ENCODE results near the gene XPA. TPM values are rescaled to one million over a fixed set of nuclear protein-coding genes. Genes with fewer than 3 reads are reported as not detected.

XPA gene
- polyA plus RNA-seq, 3 donors = 2.9 to 15.8 (median 15.4) TPM

DNA sequence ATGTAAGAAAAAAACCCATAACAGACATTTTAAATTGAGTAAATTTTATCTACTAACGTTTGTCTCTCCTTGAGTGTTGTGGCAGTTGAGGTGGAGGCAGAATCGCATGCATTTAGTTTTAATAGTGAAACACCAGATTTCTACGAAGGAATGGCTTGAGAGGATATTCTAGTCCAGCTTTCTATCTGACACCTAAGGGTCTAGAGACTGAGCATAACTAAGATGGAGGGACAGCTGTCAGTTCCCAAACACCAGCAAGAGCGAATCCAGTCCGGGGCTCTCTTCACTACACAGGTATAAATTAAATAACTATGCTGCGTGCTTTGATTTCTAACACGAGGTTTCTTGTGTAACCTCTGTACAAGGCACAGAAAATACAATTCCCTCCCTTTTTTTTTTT, 62.1 kb downstream of the XPA start:
- no peaks in the 10 kb centered on the region for H3K9me3 ChIP-seq (replicated peaks in 1 of 2; ENCODE audit: control insufficient read depth in 1 of 2, insufficient read depth in 1 of 2, low read length in 2 of 2)
- no CpG with 5 or more reads among the region's 7 CpGs for WGBS (ENCODE audit: insufficient coverage)
- TF ChIP-seq, protein P1, sequence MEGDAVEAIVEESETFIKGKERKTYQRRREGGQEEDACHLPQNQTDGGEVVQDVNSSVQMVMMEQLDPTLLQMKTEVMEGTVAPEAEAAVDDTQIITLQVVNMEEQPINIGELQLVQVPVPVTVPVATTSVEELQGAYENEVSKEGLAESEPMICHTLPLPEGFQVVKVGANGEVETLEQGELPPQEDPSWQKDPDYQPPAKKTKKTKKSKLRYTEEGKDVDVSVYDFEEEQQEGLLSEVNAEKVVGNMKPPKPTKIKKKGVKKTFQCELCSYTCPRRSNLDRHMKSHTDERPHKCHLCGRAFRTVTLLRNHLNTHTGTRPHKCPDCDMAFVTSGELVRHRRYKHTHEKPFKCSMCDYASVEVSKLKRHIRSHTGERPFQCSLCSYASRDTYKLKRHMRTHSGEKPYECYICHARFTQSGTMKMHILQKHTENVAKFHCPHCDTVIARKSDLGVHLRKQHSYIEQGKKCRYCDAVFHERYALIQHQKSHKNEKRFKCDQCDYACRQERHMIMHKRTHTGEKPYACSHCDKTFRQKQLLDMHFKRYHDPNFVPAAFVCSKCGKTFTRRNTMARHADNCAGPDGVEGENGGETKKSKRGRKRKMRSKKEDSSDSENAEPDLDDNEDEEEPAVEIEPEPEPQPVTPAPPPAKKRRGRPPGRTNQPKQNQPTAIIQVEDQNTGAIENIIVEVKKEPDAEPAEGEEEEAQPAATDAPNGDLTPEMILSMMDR (IDR thresholded peaks at IDR 0.05) = no peak
- H3K36me3 Mint-ChIP-seq = peaks cover 9 to 17% of the 10 kb centered on the region in 2 donors
- H3K4me3 ChIP-seq (replicated peaks in 1 of 3; ENCODE audit: low read depth in 2 of 3, low read length in 3 of 3) = peak overlapping the region in 1 of 3 experiments; percentile 96
- peaks cover 80% of the 10 kb centered on the region for H3K79me2 ChIP-seq (ENCODE audit: insufficient read depth, low read length)
- H2AFZ ChIP-seq (ENCODE audit: insufficient read depth, low read depth, low read length, poor library complexity, severe bottlenecking) = peak overlapping the region; percentile 89
- H3K27ac ChIP-seq (ENCODE audit: low read depth in 1 of 2, low read length in 2 of 2) = peak overlapping the region in 1 of 2 donors; percentile 98
- no peak for DNase-seq
- H3K9ac ChIP-seq (ENCODE audit: insufficient read depth, low read length, poor library complexity, severe bottlenecking) = peak overlapping the region; percentile 89
- peaks cover 24 to 36% of the 10 kb centered on the region in 2 donors for H3K4me1 ChIP-seq (ENCODE audit: control insufficient read depth in 1 of 2, insufficient read depth in 2 of 2, low read length in 2 of 2)
- H3K27ac Mint-ChIP-seq = peak overlapping the region in 5 of 7 donors; percentile 4 to 100 (median 75)
- H3K9me3 Mint-ChIP-seq = no peaks in the 10 kb centered on the region
- H3K4me1 Mint-ChIP-seq = peaks cover 51% of the 10 kb centered on the region
- peaks cover 35% of the 10 kb centered on the region for H4K20me1 ChIP-seq (ENCODE audit: insufficient read depth, low read length)
- intact Hi-C loops (cut with micrococcal nuclease) = loop anchor here (10.0 kb wide), 2 partner anchors 60 to 290 kb away; partner anchors contain the start of genes TRMO (in 1 of the 2) and XPA (in 1 of the 2)
- H3K27me3 ChIP-seq (ENCODE audit: control insufficient read depth in 2 of 2, insufficient read depth in 2 of 2, low read length in 2 of 2) = no peaks in the 10 kb centered on the region
- H3K4me3 Mint-ChIP-seq = peak overlapping the region in 1 of 2 donors; percentile 94
- H3K27me3 Mint-ChIP-seq (ENCODE audit: low read depth in 3 of 3) = no peaks in the 10 kb centered on the region
- H3K4me2 ChIP-seq (replicated peaks; ENCODE audit: extremely low read depth, low read length, poor library complexity, severe bottlenecking) = peak overlapping the region; percentile 96
- peaks cover 0 to under 1% of the 10 kb centered on the region in 2 donors for H3K36me3 ChIP-seq (replicated peaks in 1 of 2; ENCODE audit: control insufficient read depth in 1 of 2, insufficient read depth in 2 of 2, low read length in 2 of 2)

DNA sequence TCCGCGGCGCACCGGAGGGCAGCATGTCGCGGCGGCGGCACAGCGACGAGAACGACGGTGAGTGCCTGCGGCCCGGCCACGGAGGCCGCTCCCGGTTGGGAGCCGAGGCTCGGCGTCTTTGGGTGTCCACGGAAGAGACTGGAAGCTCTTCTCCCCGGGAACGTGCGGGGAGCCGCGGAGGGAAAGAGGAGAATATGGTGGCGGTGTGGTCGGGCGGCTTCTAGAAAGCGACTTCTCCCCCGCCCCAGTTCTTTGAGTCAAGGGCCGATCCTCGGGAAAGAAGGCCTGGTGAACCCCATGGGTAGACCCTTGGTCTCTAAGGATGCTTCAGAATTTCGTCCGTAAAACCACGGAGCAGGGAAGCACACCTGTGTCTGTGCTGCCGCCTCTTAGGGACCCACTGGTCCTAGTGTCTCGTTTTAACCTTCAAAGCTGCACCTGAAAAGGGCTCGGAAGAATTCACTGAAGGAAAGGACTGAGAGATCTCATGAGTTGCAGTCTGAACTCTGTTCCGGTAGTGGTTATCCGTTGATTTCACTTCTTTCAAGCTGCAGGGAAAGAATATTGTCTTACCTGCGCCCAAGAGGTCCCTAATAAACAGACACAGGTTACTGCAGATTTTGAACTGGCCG, 63.2 kb downstream of the XPA start:
- H3K4me1 Mint-ChIP-seq = peaks cover 53% of the 10 kb centered on the region
- peak overlapping the region; percentile 74 to 96 (median 93) for H3K4me3 ChIP-seq (replicated peaks in 1 of 3; ENCODE audit: low read depth in 2 of 3, low read length in 3 of 3)
- intact Hi-C loops (cut with micrococcal nuclease) = loop anchor here (10.0 kb wide), 2 partner anchors 61 to 291 kb away; partner anchors contain the start of genes TRMO (in 1 of the 2) and XPA (in 1 of the 2)
- H3K4me3 Mint-ChIP-seq = peak overlapping the region; percentile 94 to 95
- no peaks in the 10 kb centered on the region for H3K9me3 Mint-ChIP-seq
- peak overlapping the region; percentile 96 for H3K4me2 ChIP-seq (replicated peaks; ENCODE audit: extremely low read depth, low read length, poor library complexity, severe bottlenecking)
- peaks cover 25% of the 10 kb centered on the region for H4K20me1 ChIP-seq (ENCODE audit: insufficient read depth, low read length)
- no peak for DNase-seq
- TF ChIP-seq, protein P1 (IDR thresholded peaks at IDR 0.05) = no peak
- peaks cover 9 to 14% of the 10 kb centered on the region in 2 donors for H3K36me3 Mint-ChIP-seq
- H3K27ac Mint-ChIP-seq = peak overlapping the region; percentile 97 to 100 (median 100)
- H3K9ac ChIP-seq (ENCODE audit: insufficient read depth, low read length, poor library complexity, severe bottlenecking) = peak overlapping the region; percentile 89
- H3K79me2 ChIP-seq (ENCODE audit: insufficient read depth, low read length) = peaks cover 79% of the 10 kb centered on the region
- no peaks in the 10 kb centered on the region for H3K9me3 ChIP-seq (replicated peaks in 1 of 2; ENCODE audit: control insufficient read depth in 1 of 2, insufficient read depth in 1 of 2, low read length in 2 of 2)
- no peaks in the 10 kb centered on the region for H3K27me3 ChIP-seq (ENCODE audit: control insufficient read depth in 2 of 2, insufficient read depth in 2 of 2, low read length in 2 of 2)
- no peaks in the 10 kb centered on the region for H3K27me3 Mint-ChIP-seq (ENCODE audit: low read depth in 3 of 3)
- H3K36me3 ChIP-seq (replicated peaks in 1 of 2; ENCODE audit: control insufficient read depth in 1 of 2, insufficient read depth in 2 of 2, low read length in 2 of 2) = no peaks in the 10 kb centered on the region
- peak overlapping the region; percentile 98 for H3K27ac ChIP-seq (ENCODE audit: low read depth in 1 of 2, low read length in 2 of 2)
- H3K4me1 ChIP-seq (ENCODE audit: control insufficient read depth in 1 of 2, insufficient read depth in 2 of 2, low read length in 2 of 2) = peaks cover 24 to 36% of the 10 kb centered on the region in 2 donors
- peak overlapping the region; percentile 89 for H2AFZ ChIP-seq (ENCODE audit: insufficient read depth, low read depth, low read length, poor library complexity, severe bottlenecking)
- 0% methylated on average over 41 of the region's 43 CpGs for WGBS (ENCODE audit: insufficient coverage)
